ENCODE measurements around the gene LRRC4B.
A peak's percentile ranks its signal among the peaks of the same experiment; 100 is the strongest.

Gene LRRC4B

GRCh38 chr19:50516456-50516855 is 51.8 kb downstream of the LRRC4B start:
- Histone ChIP-seq H3K9ac (no peak overlapping the region), H3K4me3 (ENCODE audit: low read depth, low read length) (no peak overlapping the region), H3K4me1 (peaks cover 7% of the 10 kb centered on the region), H3K27me3 (ENCODE audit: control insufficient read depth, insufficient read depth, low read length) (no peaks in the 10 kb centered on the region), H2AFZ (no peak overlapping the region), H3K36me3 (ENCODE audit: control insufficient read depth, insufficient read depth, low read length) (no peaks in the 10 kb centered on the region), H3K27ac (no peak overlapping the region), H3K9me3 (ENCODE audit: control insufficient read depth, low read length) (no peaks in the 10 kb centered on the region), H3K4me2 (ENCODE audit: low read length) (peak overlapping the region; percentile 34), H3K79me2 (no peaks in the 10 kb centered on the region)
- TF ChIP-seq, protein P1, sequence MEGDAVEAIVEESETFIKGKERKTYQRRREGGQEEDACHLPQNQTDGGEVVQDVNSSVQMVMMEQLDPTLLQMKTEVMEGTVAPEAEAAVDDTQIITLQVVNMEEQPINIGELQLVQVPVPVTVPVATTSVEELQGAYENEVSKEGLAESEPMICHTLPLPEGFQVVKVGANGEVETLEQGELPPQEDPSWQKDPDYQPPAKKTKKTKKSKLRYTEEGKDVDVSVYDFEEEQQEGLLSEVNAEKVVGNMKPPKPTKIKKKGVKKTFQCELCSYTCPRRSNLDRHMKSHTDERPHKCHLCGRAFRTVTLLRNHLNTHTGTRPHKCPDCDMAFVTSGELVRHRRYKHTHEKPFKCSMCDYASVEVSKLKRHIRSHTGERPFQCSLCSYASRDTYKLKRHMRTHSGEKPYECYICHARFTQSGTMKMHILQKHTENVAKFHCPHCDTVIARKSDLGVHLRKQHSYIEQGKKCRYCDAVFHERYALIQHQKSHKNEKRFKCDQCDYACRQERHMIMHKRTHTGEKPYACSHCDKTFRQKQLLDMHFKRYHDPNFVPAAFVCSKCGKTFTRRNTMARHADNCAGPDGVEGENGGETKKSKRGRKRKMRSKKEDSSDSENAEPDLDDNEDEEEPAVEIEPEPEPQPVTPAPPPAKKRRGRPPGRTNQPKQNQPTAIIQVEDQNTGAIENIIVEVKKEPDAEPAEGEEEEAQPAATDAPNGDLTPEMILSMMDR (IDR thresholded peaks at IDR 0.05) = no peak

DNA sequence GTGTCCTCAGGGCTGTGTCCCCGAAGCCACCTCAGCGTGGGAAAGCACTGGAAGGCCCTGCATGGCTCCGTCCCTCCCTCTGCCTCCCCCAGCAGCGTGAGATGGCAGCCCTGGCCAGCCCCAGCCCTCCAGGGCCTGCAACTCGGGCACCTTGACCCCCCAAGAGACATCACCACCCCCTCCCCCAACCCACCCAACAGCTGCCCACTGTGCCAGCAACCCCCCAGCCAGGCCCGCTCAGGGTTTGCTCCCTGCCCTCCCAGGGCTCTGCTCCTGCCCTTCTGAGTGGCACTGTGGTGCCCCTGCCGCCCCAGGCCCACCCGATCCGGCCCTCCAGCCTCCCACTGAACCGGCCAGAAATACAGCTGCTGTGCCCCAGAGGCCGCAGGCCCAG is 53.1 kb downstream of the LRRC4B start:
- Histone ChIP-seq H3K27me3 (ENCODE audit: control insufficient read depth, insufficient read depth, low read length) (no peaks in the 10 kb centered on the region), H2AFZ (no peak overlapping the region), H3K4me1 (peaks cover 11% of the 10 kb centered on the region), H3K27ac (no peak overlapping the region), H3K79me2 (no peaks in the 10 kb centered on the region), H3K4me2 (ENCODE audit: low read length) (no peak overlapping the region), H3K4me3 (ENCODE audit: low read depth, low read length) (no peak overlapping the region), H3K9me3 (ENCODE audit: control insufficient read depth, low read length) (no peaks in the 10 kb centered on the region), H3K36me3 (ENCODE audit: control insufficient read depth, insufficient read depth, low read length) (no peaks in the 10 kb centered on the region), H3K9ac (no peak overlapping the region)
- TF ChIP-seq, protein P1 (IDR thresholded peaks at IDR 0.05) = no peak

- Histone ChIP-seq H3K9me3 (ENCODE audit: control insufficient read depth, low read length) (no peaks in the 10 kb centered on the region), H3K79me2 (no peaks in the 10 kb centered on the region), H3K9ac (no peak overlapping the region), H3K4me1 (peaks cover 13% of the 10 kb centered on the region), H3K27ac (peak overlapping the region; percentile 36), H3K4me2 (ENCODE audit: low read length) (no peak overlapping the region), H3K27me3 (ENCODE audit: control insufficient read depth, insufficient read depth, low read length) (no peaks in the 10 kb centered on the region), H2AFZ (peak overlapping the region; percentile 83), H3K4me3 (ENCODE audit: low read depth, low read length) (no peak overlapping the region), H3K36me3 (ENCODE audit: control insufficient read depth, insufficient read depth, low read length) (no peaks in the 10 kb centered on the region)
- TF ChIP-seq, protein P1 (IDR thresholded peaks at IDR 0.05) = no peak
These were observed 53.7 kb downstream of the LRRC4B start for GRCh38 chr19:50514346-50515167.

DNA sequence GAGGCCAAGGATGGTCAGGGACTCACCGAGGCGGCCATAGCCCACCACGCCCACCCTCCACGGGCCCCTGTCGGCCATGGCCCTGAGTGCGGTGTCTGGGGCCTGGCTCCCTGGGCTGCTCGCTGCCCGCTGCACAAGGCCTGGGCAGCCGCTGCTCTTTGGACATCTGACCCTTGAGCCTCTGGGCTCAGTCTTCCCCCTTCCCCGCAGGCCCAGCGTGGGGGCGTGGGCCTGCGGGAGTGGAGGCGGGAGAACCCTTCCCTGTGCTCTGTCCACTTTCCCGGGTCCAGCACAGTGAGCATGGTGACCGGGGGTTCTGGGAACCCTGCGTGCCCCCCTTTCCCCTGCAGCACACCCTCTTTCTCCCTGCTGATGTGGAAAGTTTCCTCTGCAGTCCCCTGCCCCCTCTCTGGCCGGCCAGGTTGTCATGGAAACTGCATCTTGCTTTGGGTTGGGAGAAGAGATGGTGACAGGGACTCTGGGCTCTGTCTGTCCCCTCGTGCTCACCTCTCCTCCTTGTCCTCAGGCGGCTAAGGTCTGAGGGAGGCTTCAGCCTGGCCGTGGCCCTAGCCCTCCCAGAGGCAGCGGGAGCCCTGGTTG is 54.4 kb downstream of the LRRC4B start, which contains the start of gene ASPDH:
Gene ASPDH (minus strand): TSS at position 168 of the 600 bp plus-strand sequence. CDS start 90 bp downstream, at position 78.
- no peak within 1 kb of the TSS for H3K9ac ChIP-seq
- peaks cover 13% of the 10 kb centered on the region for H3K4me1 ChIP-seq
- no peaks in the 10 kb centered on the region for H3K79me2 ChIP-seq
- H3K4me2 ChIP-seq (ENCODE audit: low read length) = no peak within 1 kb of the TSS
- TF ChIP-seq, protein P1 (IDR thresholded peaks at IDR 0.05) = no peak
- no peaks in the 10 kb centered on the region for H3K27me3 ChIP-seq (ENCODE audit: control insufficient read depth, insufficient read depth, low read length)
- H3K9me3 ChIP-seq (ENCODE audit: control insufficient read depth, low read length) = no peaks in the 10 kb centered on the region
- H3K27ac ChIP-seq = peak within 1 kb of the TSS; percentile 36
- no peaks in the 10 kb centered on the region for H3K36me3 ChIP-seq (ENCODE audit: control insufficient read depth, insufficient read depth, low read length)
- no peak within 1 kb of the TSS for H3K4me3 ChIP-seq (ENCODE audit: low read depth, low read length)
- H2AFZ ChIP-seq = peak within 1 kb of the TSS; percentile 83
